ENCODE measurements around the gene SOX8. TPM values are rescaled to one million over a fixed set of nuclear protein-coding genes. Genes with fewer than 3 reads are reported as not detected.

SOX8 gene
- total and polyA plus RNA-seq, 2 experiments from 2014 or later, result 5.7 to 26.2 TPM

DNA sequence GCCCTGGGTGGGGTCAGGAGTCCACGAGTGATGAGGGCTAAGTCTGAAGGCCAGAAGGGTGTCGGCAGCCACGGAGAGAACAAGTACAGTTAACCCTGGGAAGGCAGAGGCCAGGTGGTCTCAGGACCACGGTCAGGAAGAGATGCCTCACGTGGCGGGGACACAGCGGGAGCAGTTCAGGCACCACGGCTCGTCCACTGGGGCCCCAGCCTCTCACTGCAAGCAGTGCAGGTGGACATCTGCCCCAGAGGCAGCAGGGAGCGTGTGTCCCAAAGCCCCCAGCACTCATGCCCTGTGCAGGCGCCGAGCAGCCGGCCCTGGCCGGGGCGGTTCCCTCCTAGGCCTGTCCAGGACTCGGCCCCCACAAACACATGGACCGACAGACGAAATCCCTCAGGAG lies 15.5 kb upstream of the SOX8 start:
- DNase-seq (ENCODE audit: low spot score) (no peak), ATAC-seq (no peak)
- Histone ChIP-seq H3F3A (replicated peaks; ENCODE audit: low read depth) (0 out of 2 replicates have a peak, but pooled peaks cover 2% of the 10 kb centered on the region), H3K4me1 (ENCODE audit: insufficient read depth) (peaks cover 4% of the 10 kb centered on the region; the same call in 1 of the 2 replicates), H3K4me3 (no peak overlapping the region), H3K79me2 (replicated peaks; ENCODE audit: insufficient read depth) (no peaks in the 10 kb centered on the region), H3K27ac (ENCODE audit: low read depth) (no peak overlapping the region), H4K20me1 (replicated peaks; ENCODE audit: insufficient read depth) (0 out of 2 replicates have a peak, but pooled peaks cover 4% of the 10 kb centered on the region), H3K27me3 (ENCODE audit: insufficient read depth) (no peaks in the 10 kb centered on the region), H3K36me3 (ENCODE audit: insufficient read depth) (no peaks in the 10 kb centered on the region), H3K9me2 (ENCODE audit: insufficient read depth) (no peaks in the 10 kb centered on the region), H2AFZ (no peak overlapping the region), H3K4me2 (no peak overlapping the region)
- H3K9me3 Mint-ChIP-seq, result peaks cover 7% of the 10 kb centered on the region; the same call in 2 of the 3 replicates
- H3K36me3 Mint-ChIP-seq (ENCODE audit: low read depth), result peaks cover 6% of the 10 kb centered on the region; the same call in 1 of the 3 replicates
- H3K4me1 Mint-ChIP-seq, result peaks cover 6% of the 10 kb centered on the region
- H3K4me3 Mint-ChIP-seq, result no peak overlapping the region; the same call in 2 of the 3 replicates
- TF ChIP-seq STAT1 (IDR thresholded peaks at IDR 0.05; ENCODE audit: unreplicated experiment) (no peak), EZH2 (IDR thresholded peaks at IDR 0.05; ENCODE audit: low read depth, unreplicated experiment) (no peak), CREB1 (CRISPR knock-in tag; IDR thresholded peaks at IDR 0.05; ENCODE audit: low read depth) (no peak), JUNB (IDR thresholded peaks at IDR 0.05; ENCODE audit: unreplicated experiment) (no peak), ZNF114 (CRISPR knock-in tag; IDR thresholded peaks at IDR 0.05) (no peak), ZNF331 (CRISPR knock-in tag; IDR thresholded peaks at IDR 0.05; ENCODE audit: low read depth) (no peak), NANOG (IDR thresholded peaks at IDR 0.05; ENCODE audit: borderline replicate concordance) (no peak), EZH2phosphoT487 (IDR thresholded peaks at IDR 0.05; ENCODE audit: unreplicated experiment) (no peak), POLR2AphosphoS5 (IDR thresholded peaks at IDR 0.05; ENCODE audit: low read depth) (no peak)
- TF ChIP-seq, protein P1, sequence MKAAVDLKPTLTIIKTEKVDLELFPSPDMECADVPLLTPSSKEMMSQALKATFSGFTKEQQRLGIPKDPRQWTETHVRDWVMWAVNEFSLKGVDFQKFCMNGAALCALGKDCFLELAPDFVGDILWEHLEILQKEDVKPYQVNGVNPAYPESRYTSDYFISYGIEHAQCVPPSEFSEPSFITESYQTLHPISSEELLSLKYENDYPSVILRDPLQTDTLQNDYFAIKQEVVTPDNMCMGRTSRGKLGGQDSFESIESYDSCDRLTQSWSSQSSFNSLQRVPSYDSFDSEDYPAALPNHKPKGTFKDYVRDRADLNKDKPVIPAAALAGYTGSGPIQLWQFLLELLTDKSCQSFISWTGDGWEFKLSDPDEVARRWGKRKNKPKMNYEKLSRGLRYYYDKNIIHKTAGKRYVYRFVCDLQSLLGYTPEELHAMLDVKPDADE (IDR thresholded peaks at IDR 0.05), result no peak
- TF ChIP-seq, protein P2, sequence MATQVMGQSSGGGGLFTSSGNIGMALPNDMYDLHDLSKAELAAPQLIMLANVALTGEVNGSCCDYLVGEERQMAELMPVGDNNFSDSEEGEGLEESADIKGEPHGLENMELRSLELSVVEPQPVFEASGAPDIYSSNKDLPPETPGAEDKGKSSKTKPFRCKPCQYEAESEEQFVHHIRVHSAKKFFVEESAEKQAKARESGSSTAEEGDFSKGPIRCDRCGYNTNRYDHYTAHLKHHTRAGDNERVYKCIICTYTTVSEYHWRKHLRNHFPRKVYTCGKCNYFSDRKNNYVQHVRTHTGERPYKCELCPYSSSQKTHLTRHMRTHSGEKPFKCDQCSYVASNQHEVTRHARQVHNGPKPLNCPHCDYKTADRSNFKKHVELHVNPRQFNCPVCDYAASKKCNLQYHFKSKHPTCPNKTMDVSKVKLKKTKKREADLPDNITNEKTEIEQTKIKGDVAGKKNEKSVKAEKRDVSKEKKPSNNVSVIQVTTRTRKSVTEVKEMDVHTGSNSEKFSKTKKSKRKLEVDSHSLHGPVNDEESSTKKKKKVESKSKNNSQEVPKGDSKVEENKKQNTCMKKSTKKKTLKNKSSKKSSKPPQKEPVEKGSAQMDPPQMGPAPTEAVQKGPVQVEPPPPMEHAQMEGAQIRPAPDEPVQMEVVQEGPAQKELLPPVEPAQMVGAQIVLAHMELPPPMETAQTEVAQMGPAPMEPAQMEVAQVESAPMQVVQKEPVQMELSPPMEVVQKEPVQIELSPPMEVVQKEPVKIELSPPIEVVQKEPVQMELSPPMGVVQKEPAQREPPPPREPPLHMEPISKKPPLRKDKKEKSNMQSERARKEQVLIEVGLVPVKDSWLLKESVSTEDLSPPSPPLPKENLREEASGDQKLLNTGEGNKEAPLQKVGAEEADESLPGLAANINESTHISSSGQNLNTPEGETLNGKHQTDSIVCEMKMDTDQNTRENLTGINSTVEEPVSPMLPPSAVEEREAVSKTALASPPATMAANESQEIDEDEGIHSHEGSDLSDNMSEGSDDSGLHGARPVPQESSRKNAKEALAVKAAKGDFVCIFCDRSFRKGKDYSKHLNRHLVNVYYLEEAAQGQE (IDR thresholded peaks at IDR 0.05; ENCODE audit: unreplicated experiment), result no peak
- TF ChIP-seq, protein P3, sequence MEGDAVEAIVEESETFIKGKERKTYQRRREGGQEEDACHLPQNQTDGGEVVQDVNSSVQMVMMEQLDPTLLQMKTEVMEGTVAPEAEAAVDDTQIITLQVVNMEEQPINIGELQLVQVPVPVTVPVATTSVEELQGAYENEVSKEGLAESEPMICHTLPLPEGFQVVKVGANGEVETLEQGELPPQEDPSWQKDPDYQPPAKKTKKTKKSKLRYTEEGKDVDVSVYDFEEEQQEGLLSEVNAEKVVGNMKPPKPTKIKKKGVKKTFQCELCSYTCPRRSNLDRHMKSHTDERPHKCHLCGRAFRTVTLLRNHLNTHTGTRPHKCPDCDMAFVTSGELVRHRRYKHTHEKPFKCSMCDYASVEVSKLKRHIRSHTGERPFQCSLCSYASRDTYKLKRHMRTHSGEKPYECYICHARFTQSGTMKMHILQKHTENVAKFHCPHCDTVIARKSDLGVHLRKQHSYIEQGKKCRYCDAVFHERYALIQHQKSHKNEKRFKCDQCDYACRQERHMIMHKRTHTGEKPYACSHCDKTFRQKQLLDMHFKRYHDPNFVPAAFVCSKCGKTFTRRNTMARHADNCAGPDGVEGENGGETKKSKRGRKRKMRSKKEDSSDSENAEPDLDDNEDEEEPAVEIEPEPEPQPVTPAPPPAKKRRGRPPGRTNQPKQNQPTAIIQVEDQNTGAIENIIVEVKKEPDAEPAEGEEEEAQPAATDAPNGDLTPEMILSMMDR (conservative IDR thresholded peaks at IDR 0.05; ENCODE audit: low read depth in 2 of 2), result no peak
- TF ChIP-seq, protein P4, sequence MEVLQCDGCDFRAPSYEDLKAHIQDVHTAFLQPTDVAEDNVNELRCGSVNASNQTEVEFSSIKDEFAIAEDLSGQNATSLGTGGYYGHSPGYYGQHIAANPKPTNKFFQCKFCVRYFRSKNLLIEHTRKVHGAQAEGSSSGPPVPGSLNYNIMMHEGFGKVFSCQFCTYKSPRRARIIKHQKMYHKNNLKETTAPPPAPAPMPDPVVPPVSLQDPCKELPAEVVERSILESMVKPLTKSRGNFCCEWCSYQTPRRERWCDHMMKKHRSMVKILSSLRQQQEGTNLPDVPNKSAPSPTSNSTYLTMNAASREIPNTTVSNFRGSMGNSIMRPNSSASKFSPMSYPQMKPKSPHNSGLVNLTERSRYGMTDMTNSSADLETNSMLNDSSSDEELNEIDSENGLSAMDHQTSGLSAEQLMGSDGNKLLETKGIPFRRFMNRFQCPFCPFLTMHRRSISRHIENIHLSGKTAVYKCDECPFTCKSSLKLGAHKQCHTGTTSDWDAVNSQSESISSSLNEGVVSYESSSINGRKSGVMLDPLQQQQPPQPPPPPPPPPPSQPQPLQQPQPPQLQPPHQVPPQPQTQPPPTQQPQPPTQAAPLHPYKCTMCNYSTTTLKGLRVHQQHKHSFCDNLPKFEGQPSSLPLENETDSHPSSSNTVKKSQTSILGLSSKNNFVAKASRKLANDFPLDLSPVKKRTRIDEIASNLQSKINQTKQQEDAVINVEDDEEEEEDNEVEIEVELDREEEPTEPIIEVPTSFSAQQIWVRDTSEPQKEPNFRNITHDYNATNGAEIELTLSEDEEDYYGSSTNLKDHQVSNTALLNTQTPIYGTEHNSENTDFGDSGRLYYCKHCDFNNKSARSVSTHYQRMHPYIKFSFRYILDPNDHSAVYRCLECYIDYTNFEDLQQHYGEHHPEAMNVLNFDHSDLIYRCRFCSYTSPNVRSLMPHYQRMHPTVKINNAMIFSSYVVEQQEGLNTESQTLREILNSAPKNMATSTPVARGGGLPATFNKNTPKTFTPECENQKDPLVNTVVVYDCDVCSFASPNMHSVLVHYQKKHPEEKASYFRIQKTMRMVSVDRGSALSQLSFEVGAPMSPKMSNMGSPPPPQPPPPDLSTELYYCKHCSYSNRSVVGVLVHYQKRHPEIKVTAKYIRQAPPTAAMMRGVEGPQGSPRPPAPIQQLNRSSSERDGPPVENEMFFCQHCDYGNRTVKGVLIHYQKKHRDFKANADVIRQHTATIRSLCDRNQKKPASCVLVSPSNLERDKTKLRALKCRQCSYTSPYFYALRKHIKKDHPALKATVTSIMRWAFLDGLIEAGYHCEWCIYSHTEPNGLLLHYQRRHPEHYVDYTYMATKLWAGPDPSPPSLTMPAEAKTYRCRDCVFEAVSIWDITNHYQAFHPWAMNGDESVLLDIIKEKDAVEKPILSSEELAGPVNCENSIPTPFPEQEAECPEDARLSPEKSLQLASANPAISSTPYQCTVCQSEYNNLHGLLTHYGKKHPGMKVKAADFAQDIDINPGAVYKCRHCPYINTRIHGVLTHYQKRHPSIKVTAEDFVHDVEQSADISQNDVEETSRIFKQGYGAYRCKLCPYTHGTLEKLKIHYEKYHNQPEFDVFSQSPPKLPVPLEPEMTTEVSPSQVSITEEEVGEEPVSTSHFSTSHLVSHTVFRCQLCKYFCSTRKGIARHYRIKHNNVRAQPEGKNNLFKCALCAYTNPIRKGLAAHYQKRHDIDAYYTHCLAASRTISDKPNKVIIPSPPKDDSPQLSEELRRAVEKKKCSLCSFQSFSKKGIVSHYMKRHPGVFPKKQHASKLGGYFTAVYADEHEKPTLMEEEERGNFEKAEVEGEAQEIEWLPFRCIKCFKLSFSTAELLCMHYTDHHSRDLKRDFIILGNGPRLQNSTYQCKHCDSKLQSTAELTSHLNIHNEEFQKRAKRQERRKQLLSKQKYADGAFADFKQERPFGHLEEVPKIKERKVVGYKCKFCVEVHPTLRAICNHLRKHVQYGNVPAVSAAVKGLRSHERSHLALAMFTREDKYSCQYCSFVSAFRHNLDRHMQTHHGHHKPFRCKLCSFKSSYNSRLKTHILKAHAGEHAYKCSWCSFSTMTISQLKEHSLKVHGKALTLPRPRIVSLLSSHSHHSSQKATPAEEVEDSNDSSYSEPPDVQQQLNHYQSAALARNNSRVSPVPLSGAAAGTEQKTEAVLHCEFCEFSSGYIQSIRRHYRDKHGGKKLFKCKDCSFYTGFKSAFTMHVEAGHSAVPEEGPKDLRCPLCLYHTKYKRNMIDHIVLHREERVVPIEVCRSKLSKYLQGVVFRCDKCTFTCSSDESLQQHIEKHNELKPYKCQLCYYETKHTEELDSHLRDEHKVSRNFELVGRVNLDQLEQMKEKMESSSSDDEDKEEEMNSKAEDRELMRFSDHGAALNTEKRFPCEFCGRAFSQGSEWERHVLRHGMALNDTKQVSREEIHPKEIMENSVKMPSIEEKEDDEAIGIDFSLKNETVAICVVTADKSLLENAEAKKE (CRISPR knock-in tag; IDR thresholded peaks at IDR 0.05), result no peak
- peaks cover 12% of the 10 kb centered on the region for H3K27me3 Mint-ChIP-seq (ENCODE audit: insufficient read depth, low read depth, poor library complexity)
- H3K27ac Mint-ChIP-seq, result no peak overlapping the region
